K562 (cell line): ENCODE results near the gene ANKEF1. TPM values are rescaled to one million over a fixed set of nuclear protein-coding genes. Genes with fewer than 3 reads are reported as not detected.

Experiments used
- ATAC-seq: fragments of 200-7000 bp; cut with Tn5 transposase; 3 replicates; pipeline ENCODE4 v1.9.1; 2020; ENCODE audit warnings: moderate library complexity
- BruUV-seq: library from RNA; stranded (reverse); fragments of 400-500 nt; replicated peaks from 2 replicates; lab custom pipeline; 2021; lab: Mats Ljungman, UMichigan
- CTCF ChIA-PET: fragments of 300-600 bp; formaldehyde crosslinking; extraction: SDS; loops from one replicate; lab custom pipeline; 2021; ENCODE audit warnings: low intra/inter-chr PET ratio; lab: Yijun Ruan, JAX
- POLR2A ChIA-PET: fragments of 300-600, 350-650 bp; sonication (Branson Sonifier 250); formaldehyde crosslinking; extraction: SDS; loops from one replicate; lab custom pipeline; 2021; ENCODE audit warnings: antibody characterized with exemption, inconsistent platforms; lab: Yijun Ruan, JAX
- DNase-seq, 4 experiments: peaks; one replicate each; pipeline versions ENCODE4 v3.0.0 to v3.0.0-alpha.2; 2011 to 2018; ENCODE audit warnings: low spot score in 3 of 4, mixed read lengths in 3 of 4; ENCODE audit errors: extremely low read depth in 1 of 4
- FAIRE-seq: peaks from 2 replicates; lab custom pipeline; 2011; peaks lifted over from hg19 to GRCh38; lab: Jason Lieb, UNC
- H2AFZ ChIP-seq: 2 replicates; pipeline ENCODE4 v1.6.0; 2011; ENCODE audit warnings: low read depth, low read length, control low read depth, inconsistent platforms
- H3K27ac ChIP-seq: fragments of 200-600 bp; 3 replicates; pipeline ENCODE4 v1.8.0; 2011; ENCODE audit warnings: low read depth, mild to moderate bottlenecking, control low read depth, inconsistent platforms, low read length, moderate library complexity, mixed read lengths; ENCODE audit errors: extremely low read depth
- H3K27me3 ChIP-seq, 2 experiments: fragments of 300-600 bp in 1 of 2; 2 replicates in 1 of 2; 3 replicates in 1 of 2; pipeline versions ENCODE4 v1.6.0 to v1.8.0; 2011; ENCODE audit warnings: inconsistent platforms in 2 of 2, low read length in 2 of 2, mild to moderate bottlenecking in 1 of 2, mixed read lengths in 1 of 2, moderate library complexity in 1 of 2; ENCODE audit not compliant: control insufficient read depth in 2 of 2, insufficient read depth in 2 of 2
- H3K36me3 ChIP-seq: fragments of 300-600 bp; 3 replicates; pipeline ENCODE4 v1.8.0; 2011; ENCODE audit warnings: mild to moderate bottlenecking, low read length, inconsistent platforms; ENCODE audit not compliant: control insufficient read depth, insufficient read depth
- H3K4me1 ChIP-seq, 2 experiments: fragments of 200-600 bp in 1 of 2; replicated peaks in 1 of 2; 2 replicates in 1 of 2; 3 replicates in 1 of 2; pipeline versions ENCODE4 v1.5.1 to v1.8.0; 2011; ENCODE audit warnings: inconsistent platforms in 2 of 2, low read length in 2 of 2, mild to moderate bottlenecking in 1 of 2, mixed read lengths in 1 of 2, moderate library complexity in 1 of 2; ENCODE audit not compliant: control insufficient read depth in 2 of 2, insufficient read depth in 2 of 2
- H3K4me2 ChIP-seq: 2 replicates; pipeline ENCODE4 v1.6.1; 2011; ENCODE audit warnings: low read length, control low read depth, inconsistent platforms, mixed read lengths; ENCODE audit not compliant: insufficient read depth
- H3K4me3 ChIP-seq: fragments of 200-600 bp; sonication (generic), shearing (Covaris generic); 2 replicates; pipeline ENCODE4 v1.5.1; 2016; ENCODE audit warnings: control low read depth, inconsistent platforms
- H3K79me2 ChIP-seq: fragments of 200-600 bp; 3 replicates; pipeline ENCODE4 v1.8.0; 2011; ENCODE audit warnings: low read length, inconsistent platforms; ENCODE audit not compliant: control insufficient read depth, insufficient read depth
- H3K9ac ChIP-seq, 2 experiments: 2 replicates each; pipeline versions ENCODE4 v1.6.0 to v1.6.1; 2011; ENCODE audit warnings: low read depth in 2 of 2, low read length in 2 of 2, control low read depth in 1 of 2, inconsistent platforms in 1 of 2, mild to moderate bottlenecking in 1 of 2, mixed read lengths in 1 of 2; ENCODE audit not compliant: insufficient read depth in 1 of 2
- H3K9me1 ChIP-seq: one replicate; pipeline ENCODE4 v1.6.0; 2011; ENCODE audit warnings: inconsistent platforms, mild to moderate bottlenecking, low read length, moderate library complexity; ENCODE audit not compliant: control insufficient read depth, insufficient read depth
- H3K9me3 ChIP-seq: replicated peaks from 2 replicates; pipeline ENCODE4 v1.5.1; 2011; ENCODE audit warnings: low read depth, low read length, inconsistent platforms; ENCODE audit not compliant: control insufficient read depth, insufficient read depth
- H4K20me1 ChIP-seq: replicated peaks from 2 replicates; pipeline ENCODE4 v1.6.1; 2011; ENCODE audit warnings: low read length, inconsistent platforms, mixed read lengths; ENCODE audit not compliant: control insufficient read depth, insufficient read depth
- DMBX1 ChIP-seq: fragments of 250-450 bp; sonication (Bioruptor Pico); IDR thresholded peaks from 2 replicates; pipeline ENCODE4 v1.8.0; 2022; ENCODE audit warnings: inconsistent platforms, mild to moderate bottlenecking, moderate library complexity, borderline replicate concordance
- ESRRB ChIP-seq: fragments of 250-450 bp; sonication (Bioruptor Pico); IDR thresholded peaks from 2 replicates; pipeline ENCODE4 v1.5.0; 2020; ENCODE audit warnings: mild to moderate bottlenecking, moderate library complexity, borderline replicate concordance
- FIP1L1 ChIP-seq: fragments of 200-400 bp; formaldehyde crosslinking; IDR thresholded peaks from 2 replicates; pipeline ENCODE4 v1.6.1; 2018; ENCODE audit warnings: mild to moderate bottlenecking, low read depth, low read length; ENCODE audit not compliant: poor library complexity, severe bottlenecking
- PHF21A ChIP-seq: fragments of 450-650 bp; IDR thresholded peaks from 2 replicates; pipeline ENCODE4 v1.6.1; 2017; ENCODE audit warnings: low read depth, borderline replicate concordance
- ZKSCAN3 ChIP-seq: fragments of 250-450 bp; sonication (Bioruptor Pico); IDR thresholded peaks from 2 replicates; pipeline ENCODE4 v1.4.0; 2020
- ZNF592 ChIP-seq: fragments of 450-650 bp; IDR thresholded peaks from 2 replicates; pipeline ENCODE4 v1.6.1; 2017; ENCODE audit warnings: antibody characterized with exemption, mild to moderate bottlenecking
- ZNF764 ChIP-seq: fragments of 250-450 bp; sonication (Bioruptor Pico); IDR thresholded peaks from 2 replicates; pipeline ENCODE4 v1.4.0; 2020; ENCODE audit warnings: low read depth, mild to moderate bottlenecking, moderate library complexity
- ZNF780A ChIP-seq: fragments of 250-450 bp; sonication (Bioruptor Pico); IDR thresholded peaks from 2 replicates; pipeline ENCODE4 v1.5.0; 2021; ENCODE audit warnings: mild to moderate bottlenecking
- ZSCAN29 ChIP-seq: fragments of 450-650 bp; IDR thresholded peaks from 2 replicates; pipeline ENCODE4 v1.6.1; 2017
- WGBS: fragments of 100-300 bp; shearing (Covaris generic); methylation state at CpG from one replicate; pipeline ENCODE4 v1.1.6; 2016; ENCODE audit warnings: low coverage, mixed read lengths; ENCODE audit not compliant: insufficient coverage; ENCODE audit errors: missing lambda C conversion rate; 5-methylcytosine and 5-hydroxymethylcytosine counted together
- in situ Hi-C: fragments of 300-500 bp; cut with MboI; formaldehyde crosslinking; loops from 4 replicates; pipeline ENCODE4 v1.15.0; 2018; ENCODE audit warnings: inconsistent platforms, mixed read lengths
- intact Hi-C: fragments of 100-400 bp; cut with micrococcal nuclease; formaldehyde crosslinking; loops from 2 replicates; pipeline ENCODE4 v1.14.2; 2022
- polyA plus RNA-seq, 8 experiments: library from polyadenylated mRNA; depleted of rRNA in 4 of 8; stranded (reverse) in 5 of 8; unstranded in 3 of 8; fragments of >200 nt; fragmentation: Nextera tagmentation in 2 of 8; fragmentation: Illumina TruSeq in 1 of 8; extraction: Ambion mirVana in 2 of 8; extraction: Trizol in 1 of 8; gene quantifications; 2 replicates each; pipeline versions ENCODE4 v1.2.1 to v1.2.3, GENCODE V29; 2011 to 2014; ENCODE audit warnings: inconsistent platforms in 1 of 8, missing spikeins in 1 of 8
- total RNA-seq, 7 experiments: library from RNA; depleted of rRNA in 6 of 7; stranded (reverse); fragments of >200 nt in 6 of 7; fragmentation: Illumina TruSeq in 2 of 7; extraction: Trizol in 2 of 7; gene quantifications; 2 replicates each; pipeline versions ENCODE4 v1.2.1 to v1.2.3, GENCODE V29; 2011 to 2021; ENCODE audit warnings: low replicate concordance in 1 of 7
- TF ChIP-seq, protein P1 (sequence below): IDR thresholded peaks from 2 replicates; pipeline ENCODE4 v1.6.1; 2012; ENCODE audit warnings: low read depth, low read length, improper control_type of control experiment, borderline replicate concordance
- TF ChIP-seq, protein P2 (sequence below): sonication (generic); formaldehyde crosslinking; IDR thresholded peaks from 2 replicates; pipeline ENCODE4 v1.9.0; 2022; ENCODE audit warnings: mild to moderate bottlenecking, missing genetic modification reagents
- TF ChIP-seq, protein P3 (sequence below): fragments of 250-450 bp; sonication (Bioruptor Pico); IDR thresholded peaks from 2 replicates; pipeline ENCODE4 v1.4.0; 2020; ENCODE audit warnings: borderline replicate concordance

Gene ANKEF1
- total and polyA plus RNA-seq, 9 of the 15 experiments (the other 6 are each of a cell fraction or from before 2014, with no cell fraction given), result 0.35 to 2.1 (median 1.7) TPM

DNA sequence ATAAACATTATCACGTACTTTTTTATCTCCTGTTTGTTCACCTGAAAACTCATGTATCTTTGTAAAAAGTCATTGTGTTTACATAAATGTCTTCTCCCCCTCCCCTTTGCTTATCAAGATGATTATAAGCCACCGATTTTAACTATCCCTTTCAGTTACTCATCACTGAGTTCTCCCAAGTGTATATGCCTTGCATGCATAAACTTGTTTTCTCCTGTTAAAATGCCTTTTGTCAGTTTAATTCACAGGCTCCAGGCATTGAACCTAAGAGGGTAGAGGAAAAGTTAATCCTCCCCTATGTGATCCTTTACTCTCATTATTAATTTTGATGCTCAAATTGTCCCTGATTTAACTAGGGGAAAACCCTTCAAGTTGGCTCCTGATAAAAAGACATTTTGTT lies 24.2 kb downstream of the ANKEF1 start (continued):
- TF ChIP-seq ZNF592, result no peak

GRCh38 chr20:10060226-10060625 lies 25.4 kb downstream of the ANKEF1 start:
- Histone ChIP-seq H3K9me3 (no peaks in the 10 kb centered on the region), H4K20me1 (no peaks in the 10 kb centered on the region), H3K27me3 (no peaks in the 10 kb centered on the region), H3K36me3 (no peaks in the 10 kb centered on the region), H3K4me3 (no peak overlapping the region), H2AFZ (no peak overlapping the region), H3K9ac (no peak overlapping the region), H3K4me2 (no peak overlapping the region), H3K27ac (no peak overlapping the region), H3K9me1 (no peaks in the 10 kb centered on the region), H3K79me2 (no peaks in the 10 kb centered on the region), H3K4me1 (no peaks in the 10 kb centered on the region)
- no peak for FAIRE-seq
- intact Hi-C loops, result no loop called here
- WGBS, result 0% methylated on average over 8 of the region's 8 CpGs
- BruUV-seq, result no TSS peak
- POLR2A ChIA-PET, result no interaction called here
- no peak for DNase-seq
- CTCF ChIA-PET, result no interaction called here
- in situ Hi-C loops, result no loop called here
- ATAC-seq, result no peak
- TF ChIP-seq ZNF764 (no peak), PHF21A (no peak), ZKSCAN3 (CRISPR knock-in tag) (no peak), ZSCAN29 (no peak), FIP1L1 (no peak), ESRRB (CRISPR knock-in tag) (no peak), ZNF780A (CRISPR knock-in tag) (no peak), DMBX1 (no peak)
- TF ChIP-seq, protein P1, sequence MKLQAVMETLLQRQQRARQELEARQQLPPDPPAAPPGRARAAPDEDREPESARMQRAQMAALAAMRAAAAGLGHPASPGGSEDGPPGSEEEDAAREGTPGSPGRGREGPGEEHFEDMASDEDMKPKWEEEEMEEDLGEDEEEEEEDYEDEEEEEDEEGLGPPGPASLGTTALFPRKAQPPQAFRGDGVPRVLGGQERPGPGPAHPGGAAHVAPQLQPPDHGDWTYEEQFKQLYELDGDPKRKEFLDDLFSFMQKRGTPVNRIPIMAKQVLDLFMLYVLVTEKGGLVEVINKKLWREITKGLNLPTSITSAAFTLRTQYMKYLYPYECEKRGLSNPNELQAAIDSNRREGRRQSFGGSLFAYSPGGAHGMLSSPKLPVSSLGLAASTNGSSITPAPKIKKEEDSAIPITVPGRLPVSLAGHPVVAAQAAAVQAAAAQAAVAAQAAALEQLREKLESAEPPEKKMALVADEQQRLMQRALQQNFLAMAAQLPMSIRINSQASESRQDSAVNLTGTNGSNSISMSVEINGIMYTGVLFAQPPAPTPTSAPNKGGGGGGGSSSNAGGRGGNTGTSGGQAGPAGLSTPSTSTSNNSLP, result no peak
- TF ChIP-seq, protein P2, sequence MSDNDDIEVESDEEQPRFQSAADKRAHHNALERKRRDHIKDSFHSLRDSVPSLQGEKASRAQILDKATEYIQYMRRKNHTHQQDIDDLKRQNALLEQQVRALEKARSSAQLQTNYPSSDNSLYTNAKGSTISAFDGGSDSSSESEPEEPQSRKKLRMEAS (CRISPR knock-in tag), result no peak
- TF ChIP-seq, protein P3, sequence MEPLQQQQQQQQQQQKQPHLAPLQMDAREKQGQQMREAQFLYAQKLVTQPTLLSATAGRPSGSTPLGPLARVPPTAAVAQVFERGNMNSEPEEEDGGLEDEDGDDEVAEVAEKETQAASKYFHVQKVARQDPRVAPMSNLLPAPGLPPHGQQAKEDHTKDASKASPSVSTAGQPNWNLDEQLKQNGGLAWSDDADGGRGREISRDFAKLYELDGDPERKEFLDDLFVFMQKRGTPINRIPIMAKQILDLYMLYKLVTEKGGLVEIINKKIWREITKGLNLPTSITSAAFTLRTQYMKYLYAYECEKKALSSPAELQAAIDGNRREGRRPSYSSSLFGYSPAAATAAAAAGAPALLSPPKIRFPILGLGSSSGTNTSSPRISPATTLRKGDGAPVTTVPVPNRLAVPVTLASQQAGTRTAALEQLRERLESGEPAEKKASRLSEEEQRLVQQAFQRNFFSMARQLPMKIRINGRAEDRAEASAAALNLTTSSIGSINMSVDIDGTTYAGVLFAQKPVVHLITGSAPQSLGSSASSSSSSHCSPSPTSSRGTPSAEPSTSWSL (CRISPR knock-in tag), result no peak
